Activated CD4-positive, alpha-beta T cell treated with anti-CD3 and anti-CD28 coated beads, Interleukin-2, amount 10 ng/mL, durations not matched to agents 24 days and 14 days (primary cell): ENCODE measurements around the gene SYNJ2. TPM values are rescaled to one million over a fixed set of nuclear protein-coding genes. Genes with fewer than 3 reads are reported as not detected.
"Not testable (repeated sequence)": the region's sequence is repeated elsewhere in the genome, so short reads cannot be mapped to it uniquely, and the experiment has no call there.

Source experiments
- DNase-seq: peaks from one replicate; pipeline ENCODE4 v3.0.0; 2022
- H3K27ac Mint-ChIP-seq: one replicate; pipeline ENCODE4 v1.8.0; 2022; ENCODE audit warnings: mild to moderate bottlenecking, mixed read lengths
- H3K27me3 Mint-ChIP-seq: one replicate; pipeline ENCODE4 v1.8.0; 2022; ENCODE audit warnings: mixed read lengths
- H3K36me3 Mint-ChIP-seq: one replicate; pipeline ENCODE4 v1.8.0; 2022; ENCODE audit warnings: low read depth, mild to moderate bottlenecking, mixed read lengths
- H3K4me1 Mint-ChIP-seq: one replicate; pipeline ENCODE4 v1.8.0; 2021; ENCODE audit warnings: mixed read lengths
- H3K4me3 Mint-ChIP-seq: one replicate; pipeline ENCODE4 v1.8.0; 2022; ENCODE audit warnings: mild to moderate bottlenecking, moderate library complexity, mixed read lengths
- H3K9me3 Mint-ChIP-seq: one replicate; pipeline ENCODE4 v1.8.0; 2021; ENCODE audit warnings: mixed read lengths
- intact Hi-C: fragments of 100-400 bp; cut with micrococcal nuclease; formaldehyde crosslinking; loops from one replicate; pipeline ENCODE4 v1.15.1; 2023
- total RNA-seq: library from RNA; stranded (reverse); gene quantifications from 2 replicates; pipeline ENCODE4 v1.2.3, GENCODE V29; 2022

Gene SYNJ2
- total RNA-seq, result 22.2 and 24.3 TPM in 2 replicates

GRCh38 chr6:157981395-157982101 is at the start of gene SYNJ2:
Gene SYNJ2 (plus strand): TSS chr6:157981863. CDS start chr6:157981962, 99 bp downstream.
- intact Hi-C loops, result loop anchor here (1.0 to 5.0 kb wide), 8 partner anchors 19 to 219 kb away; partner anchors contain the start of gene SNX9
- Mint-ChIP-seq H3K36me3 (peaks cover 2% of the 10 kb centered on the region), H3K9me3 (no peaks in the 10 kb centered on the region), H3K27ac (peak within 1 kb of the TSS; percentile 87), H3K27me3 (peaks cover 8% of the 10 kb centered on the region), H3K4me1 (peaks cover 48% of the 10 kb centered on the region), H3K4me3 (peak within 1 kb of the TSS; percentile 73)
- peak; percentile 96 for DNase-seq

GRCh38 chr6:157935786-157936185 is 45.9 kb upstream of the SYNJ2 start:
- intact Hi-C loops, result no loop called here
- H3K4me3 Mint-ChIP-seq, result no peak overlapping the region
- no peaks in the 10 kb centered on the region for H3K27me3 Mint-ChIP-seq
- no peaks in the 10 kb centered on the region for H3K9me3 Mint-ChIP-seq
- DNase-seq, result no peak
- no peak overlapping the region for H3K27ac Mint-ChIP-seq
- H3K36me3 Mint-ChIP-seq, result peaks cover 58% of the 10 kb centered on the region
- peaks cover 7% of the 10 kb centered on the region for H3K4me1 Mint-ChIP-seq

- Mint-ChIP-seq H3K4me3 (no peak overlapping the region), H3K36me3 (peaks cover 64% of the 10 kb centered on the region), H3K27me3 (no peaks in the 10 kb centered on the region), H3K9me3 (no peaks in the 10 kb centered on the region), H3K4me1 (peaks cover 8% of the 10 kb centered on the region), H3K27ac (no peak overlapping the region)
- DNase-seq, result no peak
- intact Hi-C loops, result no loop called here
Observed at GRCh38 chr6:157937318-157937717, 44.3 kb upstream of the SYNJ2 start.

GRCh38 chr6:157937916-157938315 is 43.7 kb upstream of the SYNJ2 start:
- Mint-ChIP-seq H3K27me3 (no peaks in the 10 kb centered on the region), H3K36me3 (peaks cover 64% of the 10 kb centered on the region), H3K27ac (no peak overlapping the region), H3K9me3 (no peaks in the 10 kb centered on the region), H3K4me1 (peaks cover 8% of the 10 kb centered on the region), H3K4me3 (no peak overlapping the region)
- DNase-seq, result no peak
- intact Hi-C loops, result no loop called here

GRCh38 chr6:157940375-157941036 is 41.2 kb upstream of the SYNJ2 start:
- peaks cover 72% of the 10 kb centered on the region for H3K36me3 Mint-ChIP-seq

GRCh38 chr6:157941101-157941863 is 40.4 kb upstream of the SYNJ2 start:
- Mint-ChIP-seq H3K4me1 (peaks cover 25% of the 10 kb centered on the region), H3K27ac (no peak overlapping the region), H3K4me3 (no peak overlapping the region), H3K27me3 (no peaks in the 10 kb centered on the region), H3K36me3 (peaks cover 74% of the 10 kb centered on the region), H3K9me3 (no peaks in the 10 kb centered on the region)
- DNase-seq, result peak; percentile 52
- intact Hi-C loops, result loop anchor here (2.0 to 10.0 kb wide), 5 partner anchors 40 to 616 kb away; partner anchors contain the start of genes SYNJ2 and TMEM242

More at GRCh38 chr6:157940375-157941036, 41.2 kb upstream of the SYNJ2 start:
- Mint-ChIP-seq H3K4me1 (peaks cover 19% of the 10 kb centered on the region), H3K27ac (peak overlapping the region; percentile 51)
- intact Hi-C loops, result loop anchor here (2.0 to 10.0 kb wide), 5 partner anchors 40 to 616 kb away; partner anchors contain the start of genes SYNJ2 and TMEM242
- not testable (repeated sequence) for H3K9me3 Mint-ChIP-seq, H3K27me3 Mint-ChIP-seq, H3K4me3 Mint-ChIP-seq
- peak; percentile 65 for DNase-seq

GRCh38 chr6:157942351-157942750 is 39.3 kb upstream of the SYNJ2 start:
- Mint-ChIP-seq H3K27ac (no peak overlapping the region), H3K4me1 (peaks cover 29% of the 10 kb centered on the region)
- DNase-seq, result peak; percentile 49

GRCh38 chr6:157943249-157943963 is 38.3 kb upstream of the SYNJ2 start:
- H3K9me3 Mint-ChIP-seq, result no peaks in the 10 kb centered on the region
- H3K36me3 Mint-ChIP-seq, result peaks cover 70% of the 10 kb centered on the region
- H3K4me3 Mint-ChIP-seq, result no peak overlapping the region
- intact Hi-C loops, result loop anchor here (10.0 kb wide), 2 partner anchors 479 to 619 kb away; partner anchors contain the start of gene TMEM242
- H3K4me1 Mint-ChIP-seq, result peaks cover 30% of the 10 kb centered on the region
- no peak overlapping the region for H3K27ac Mint-ChIP-seq
- DNase-seq, result no peak
- H3K27me3 Mint-ChIP-seq, result no peaks in the 10 kb centered on the region

More at GRCh38 chr6:157942351-157942750, 39.3 kb upstream of the SYNJ2 start:
- Mint-ChIP-seq H3K36me3 (peaks cover 75% of the 10 kb centered on the region), H3K27me3 (no peaks in the 10 kb centered on the region), H3K9me3 (no peaks in the 10 kb centered on the region), H3K4me3 (no peak overlapping the region)
- intact Hi-C loops, result loop anchor here (10.0 kb wide), 2 partner anchors 478 to 618 kb away; partner anchors contain the start of gene TMEM242

- intact Hi-C loops, result loop anchor here (2.0 to 10.0 kb wide), 3 partner anchors 179 to 619 kb away; partner anchors contain the start of gene TMEM242
- DNase-seq, result no peak
- Mint-ChIP-seq H3K27me3 (no peaks in the 10 kb centered on the region), H3K27ac (no peak overlapping the region), H3K4me1 (peaks cover 30% of the 10 kb centered on the region), H3K36me3 (peaks cover 66% of the 10 kb centered on the region), H3K9me3 (no peaks in the 10 kb centered on the region), H3K4me3 (no peak overlapping the region)
Observed at GRCh38 chr6:157943964-157944283, 37.7 kb upstream of the SYNJ2 start.

- DNase-seq, result no peak
- intact Hi-C loops, result loop anchor here (1.0 to 10.0 kb wide), 6 partner anchors 17 to 620 kb away; partner anchors contain the start of gene TMEM242
- peaks cover 27% of the 10 kb centered on the region for H3K4me1 Mint-ChIP-seq
- H3K27me3 Mint-ChIP-seq, result peaks cover 4% of the 10 kb centered on the region
- H3K9me3 Mint-ChIP-seq, result peaks cover 3% of the 10 kb centered on the region
- H3K36me3 Mint-ChIP-seq, result peaks cover 58% of the 10 kb centered on the region
- peak overlapping the region; percentile 68 for H3K27ac Mint-ChIP-seq
- peak overlapping the region; percentile 42 for H3K4me3 Mint-ChIP-seq
Observed at GRCh38 chr6:157944983-157945931, 36.4 kb upstream of the SYNJ2 start.

- no peak overlapping the region for H3K4me3 Mint-ChIP-seq
- intact Hi-C loops, result loop anchor here (5.0 to 10.0 kb wide), 4 partner anchors 59 to 621 kb away; partner anchors contain the start of gene TMEM242
- H3K27me3 Mint-ChIP-seq, result peaks cover 11% of the 10 kb centered on the region
- DNase-seq, result no peak
- peaks cover 50% of the 10 kb centered on the region for H3K36me3 Mint-ChIP-seq
- H3K4me1 Mint-ChIP-seq, result peaks cover 21% of the 10 kb centered on the region
- H3K27ac Mint-ChIP-seq, result peak overlapping the region; percentile 71
- peaks cover 3% of the 10 kb centered on the region for H3K9me3 Mint-ChIP-seq
Observed at GRCh38 chr6:157946053-157946617, 35.5 kb upstream of the SYNJ2 start.
